Nephron progenitor cell (in vitro differentiated cells): ENCODE measurements around the gene ADGRG1.

Experiments used
- DNase-seq: peaks from one replicate; pipeline ENCODE4 v3.0.0; 2021
- H3K27ac Mint-ChIP-seq: 2 replicates; pipeline ENCODE4 v1.8.0; 2021; ENCODE audit warnings: mild to moderate bottlenecking, moderate library complexity, mixed read lengths
- H3K27me3 Mint-ChIP-seq: 2 replicates; pipeline ENCODE4 v1.8.0; 2021; ENCODE audit warnings: mild to moderate bottlenecking, low read depth, mixed read lengths; ENCODE audit not compliant: poor library complexity
- H3K36me3 Mint-ChIP-seq: 2 replicates; pipeline ENCODE4 v1.8.0; 2021; ENCODE audit warnings: low read depth, mixed read lengths
- H3K4me1 Mint-ChIP-seq: 2 replicates; pipeline ENCODE4 v1.8.0; 2021; ENCODE audit warnings: mixed read lengths
- H3K4me3 Mint-ChIP-seq: 2 replicates; pipeline ENCODE4 v1.8.0; 2021; ENCODE audit warnings: mild to moderate bottlenecking, moderate library complexity, mixed read lengths
- H3K9me3 Mint-ChIP-seq: 2 replicates; pipeline ENCODE4 v1.8.0; 2021; ENCODE audit warnings: mild to moderate bottlenecking, moderate library complexity, mixed read lengths
- CTCF ChIP-seq: fragments of 200-600 bp; sonication (generic); IDR thresholded peaks from 2 replicates; pipeline ENCODE4 v1.5.0; 2021; ENCODE audit warnings: antibody characterized with exemption

ADGRG1 gene

GRCh38 chr16:57646388-57647039, 18.1 kb downstream of the ADGRG1 start:
- Mint-ChIP-seq H3K4me1 (peaks cover 14% of the 10 kb centered on the region), H3K27me3 (peaks cover 5% of the 10 kb centered on the region), H3K27ac (no peak overlapping the region), H3K4me3 (no peak overlapping the region), H3K9me3 (no peaks in the 10 kb centered on the region), H3K36me3 (no peaks in the 10 kb centered on the region)
- DNase-seq = no peak
- TF ChIP-seq CTCF = no peak

- Mint-ChIP-seq H3K4me1 (peaks cover 22% of the 10 kb centered on the region), H3K27ac (no peak overlapping the region), H3K9me3 (no peaks in the 10 kb centered on the region), H3K27me3 (peaks cover 3% of the 10 kb centered on the region), H3K36me3 (no peaks in the 10 kb centered on the region), H3K4me3 (no peak overlapping the region)
- TF ChIP-seq CTCF = no peak
- DNase-seq = no peak
Observed at GRCh38 chr16:57647136-57647875, 18.9 kb downstream of the ADGRG1 start.

GRCh38 chr16:57648125-57648524, 19.7 kb downstream of the ADGRG1 start:
- Mint-ChIP-seq H3K27me3 (peaks cover 3% of the 10 kb centered on the region), H3K27ac (no peak overlapping the region), H3K9me3 (no peaks in the 10 kb centered on the region), H3K4me3 (no peak overlapping the region), H3K4me1 (peaks cover 24% of the 10 kb centered on the region), H3K36me3 (no peaks in the 10 kb centered on the region)
- no peak for TF ChIP-seq CTCF
- no peak for DNase-seq

- DNase-seq = peak; percentile 87
- Mint-ChIP-seq H3K27ac (no peak overlapping the region), H3K4me3 (no peak overlapping the region), H3K36me3 (no peaks in the 10 kb centered on the region), H3K27me3 (peaks cover 3% of the 10 kb centered on the region), H3K4me1 (peaks cover 30% of the 10 kb centered on the region), H3K9me3 (no peaks in the 10 kb centered on the region)
- peak; percentile 100 for TF ChIP-seq CTCF
Observed at GRCh38 chr16:57648581-57649442, 20.4 kb downstream of the ADGRG1 start.

GRCh38 chr16:57649443-57649751, 21.0 kb downstream of the ADGRG1 start:
- Mint-ChIP-seq H3K27ac (no peak overlapping the region), H3K36me3 (no peaks in the 10 kb centered on the region), H3K27me3 (peaks cover 3% of the 10 kb centered on the region), H3K9me3 (no peaks in the 10 kb centered on the region), H3K4me3 (no peak overlapping the region), H3K4me1 (peaks cover 33% of the 10 kb centered on the region)
- DNase-seq = no peak
- TF ChIP-seq CTCF = no peak
